ENCODE results near the gene KRT83.

DNA sequence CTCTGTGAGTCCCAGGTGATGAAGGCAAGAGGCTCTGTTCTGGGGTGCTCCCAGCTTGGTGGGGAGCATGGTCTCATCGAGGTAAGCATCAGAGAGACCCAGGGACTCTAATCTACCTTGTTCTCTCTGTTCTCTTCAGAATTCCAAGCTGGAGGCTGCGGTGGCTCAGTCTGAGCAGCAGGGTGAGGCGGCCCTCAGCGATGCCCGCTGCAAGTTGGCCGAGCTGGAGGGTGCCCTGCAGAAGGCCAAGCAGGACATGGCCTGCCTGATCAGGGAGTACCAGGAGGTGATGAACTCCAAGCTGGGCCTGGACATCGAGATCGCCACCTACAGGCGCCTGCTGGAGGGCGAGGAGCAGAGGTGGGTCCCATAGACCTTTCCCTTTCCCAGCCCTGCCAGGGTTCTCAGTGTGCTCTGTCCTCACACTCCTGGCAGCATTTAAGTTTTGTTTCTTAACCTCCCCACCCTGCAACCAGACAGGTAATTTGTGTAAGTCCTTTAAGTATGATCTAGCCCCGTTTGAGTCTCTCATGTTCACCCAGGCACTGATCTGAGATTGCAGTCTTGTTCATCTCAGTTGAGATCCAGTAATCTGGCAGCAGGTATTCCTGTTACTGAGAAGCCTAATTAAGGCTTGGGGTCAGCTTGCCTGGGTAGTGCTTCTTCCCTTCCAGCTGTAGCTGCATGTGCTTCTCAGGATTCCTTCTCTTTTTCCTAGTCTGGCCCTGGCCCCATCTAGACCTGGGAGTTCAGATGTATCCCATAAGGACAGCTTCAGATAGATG lies 15.1 kb downstream of the KRT83 start:
- TF ChIP-seq, protein P1, sequence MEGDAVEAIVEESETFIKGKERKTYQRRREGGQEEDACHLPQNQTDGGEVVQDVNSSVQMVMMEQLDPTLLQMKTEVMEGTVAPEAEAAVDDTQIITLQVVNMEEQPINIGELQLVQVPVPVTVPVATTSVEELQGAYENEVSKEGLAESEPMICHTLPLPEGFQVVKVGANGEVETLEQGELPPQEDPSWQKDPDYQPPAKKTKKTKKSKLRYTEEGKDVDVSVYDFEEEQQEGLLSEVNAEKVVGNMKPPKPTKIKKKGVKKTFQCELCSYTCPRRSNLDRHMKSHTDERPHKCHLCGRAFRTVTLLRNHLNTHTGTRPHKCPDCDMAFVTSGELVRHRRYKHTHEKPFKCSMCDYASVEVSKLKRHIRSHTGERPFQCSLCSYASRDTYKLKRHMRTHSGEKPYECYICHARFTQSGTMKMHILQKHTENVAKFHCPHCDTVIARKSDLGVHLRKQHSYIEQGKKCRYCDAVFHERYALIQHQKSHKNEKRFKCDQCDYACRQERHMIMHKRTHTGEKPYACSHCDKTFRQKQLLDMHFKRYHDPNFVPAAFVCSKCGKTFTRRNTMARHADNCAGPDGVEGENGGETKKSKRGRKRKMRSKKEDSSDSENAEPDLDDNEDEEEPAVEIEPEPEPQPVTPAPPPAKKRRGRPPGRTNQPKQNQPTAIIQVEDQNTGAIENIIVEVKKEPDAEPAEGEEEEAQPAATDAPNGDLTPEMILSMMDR (IDR thresholded peaks at IDR 0.05; ENCODE audit: insufficient read depth, low read length, poor library complexity, severe bottlenecking) = no peak
- no peak for TF ChIP-seq EZH2phosphoT487 (conservative IDR thresholded peaks at IDR 0.05; ENCODE audit: low read length)
